ENCODE measurements around the gene HSD17B2.
"Not testable (repeated sequence)": the region's sequence is repeated elsewhere in the genome, so short reads cannot be mapped to it uniquely, and the experiment has no call there.

HSD17B2 gene

GRCh38 chr16:82136956-82137821 is 102.1 kb downstream of the HSD17B2 start:
- no peak for DNase-seq

- no peak for DNase-seq
Measured at GRCh38 chr16:82137822-82138167, 102.7 kb downstream of the HSD17B2 start.

GRCh38 chr16:82138478-82139285 is 103.6 kb downstream of the HSD17B2 start:
- DNase-seq: no peak

- not testable (repeated sequence) for DNase-seq
Measured at GRCh38 chr16:82139286-82139571, 104.2 kb downstream of the HSD17B2 start.

GRCh38 chr16:82146556-82146955 is 111.5 kb downstream of the HSD17B2 start:
- no peak for DNase-seq

GRCh38 chr16:82146957-82147356 is 111.9 kb downstream of the HSD17B2 start:
- DNase-seq: no peak

- no peak for DNase-seq
Measured at GRCh38 chr16:82147546-82147945, 112.5 kb downstream of the HSD17B2 start.
